Nephron progenitor cell (in vitro differentiated cells): ENCODE measurements around the gene DTX1.
"Not testable (repeated sequence)": the region's sequence is repeated elsewhere in the genome, so short reads cannot be mapped to it uniquely, and the experiment has no call there.

Source experiments
- DNase-seq: peaks from one replicate; pipeline ENCODE4 v3.0.0; 2021
- H3K27ac Mint-ChIP-seq: 2 replicates; pipeline ENCODE4 v1.8.0; 2021; ENCODE audit warnings: mild to moderate bottlenecking, moderate library complexity, mixed read lengths
- H3K27me3 Mint-ChIP-seq: 2 replicates; pipeline ENCODE4 v1.8.0; 2021; ENCODE audit warnings: mild to moderate bottlenecking, low read depth, mixed read lengths; ENCODE audit not compliant: poor library complexity
- H3K36me3 Mint-ChIP-seq: 2 replicates; pipeline ENCODE4 v1.8.0; 2021; ENCODE audit warnings: low read depth, mixed read lengths
- H3K4me1 Mint-ChIP-seq: 2 replicates; pipeline ENCODE4 v1.8.0; 2021; ENCODE audit warnings: mixed read lengths
- H3K4me3 Mint-ChIP-seq: 2 replicates; pipeline ENCODE4 v1.8.0; 2021; ENCODE audit warnings: mild to moderate bottlenecking, moderate library complexity, mixed read lengths
- H3K9me3 Mint-ChIP-seq: 2 replicates; pipeline ENCODE4 v1.8.0; 2021; ENCODE audit warnings: mild to moderate bottlenecking, moderate library complexity, mixed read lengths
- CTCF ChIP-seq: fragments of 200-600 bp; sonication (generic); IDR thresholded peaks from 2 replicates; pipeline ENCODE4 v1.5.0; 2021; ENCODE audit warnings: antibody characterized with exemption

The DTX1 gene

GRCh38 chr12:113114447-113115178 lies 58.1 kb downstream of the DTX1 start:
- Mint-ChIP-seq H3K4me1 (peaks cover 3% of the 10 kb centered on the region), H3K9me3 (no peaks in the 10 kb centered on the region), H3K36me3 (no peaks in the 10 kb centered on the region), H3K4me3 (no peak overlapping the region), H3K27ac (no peak overlapping the region), H3K27me3 (peaks cover 16% of the 10 kb centered on the region)
- DNase-seq, result no peak
- TF ChIP-seq CTCF, result no peak

- H3K36me3 Mint-ChIP-seq, result no peaks in the 10 kb centered on the region
- DNase-seq, result no peak
- H3K4me3 Mint-ChIP-seq, result no peak overlapping the region
- H3K27ac Mint-ChIP-seq, result no peak overlapping the region
- TF ChIP-seq CTCF, result no peak
- peaks cover 3% of the 10 kb centered on the region for H3K4me1 Mint-ChIP-seq
- no peaks in the 10 kb centered on the region for H3K9me3 Mint-ChIP-seq
- peaks cover 12% of the 10 kb centered on the region for H3K27me3 Mint-ChIP-seq
These were observed 59.1 kb downstream of the DTX1 start for GRCh38 chr12:113115455-113116126.

- Mint-ChIP-seq H3K4me1 (peaks cover 3% of the 10 kb centered on the region), H3K36me3 (no peaks in the 10 kb centered on the region), H3K27me3 (peaks cover 24% of the 10 kb centered on the region), H3K9me3 (no peaks in the 10 kb centered on the region), H3K27ac (no peak overlapping the region), H3K4me3 (no peak overlapping the region)
- no peak for TF ChIP-seq CTCF
- no peak for DNase-seq
These were observed 60.3 kb downstream of the DTX1 start for GRCh38 chr12:113116875-113117274.

- H3K9me3 Mint-ChIP-seq, H3K4me3 Mint-ChIP-seq, H3K27ac Mint-ChIP-seq, H3K36me3 Mint-ChIP-seq, H3K4me1 Mint-ChIP-seq, DNase-seq: not testable (repeated sequence)
- peaks cover 32% of the 10 kb centered on the region for H3K27me3 Mint-ChIP-seq
These were observed 61.2 kb downstream of the DTX1 start for GRCh38 chr12:113117684-113118083.

- no peak for TF ChIP-seq CTCF
- H3K27me3 Mint-ChIP-seq, result peaks cover 35% of the 10 kb centered on the region
- H3K4me3 Mint-ChIP-seq, result no peak overlapping the region
- H3K4me1 Mint-ChIP-seq, result peaks cover 3% of the 10 kb centered on the region
- DNase-seq, result no peak
- H3K27ac Mint-ChIP-seq, result no peak overlapping the region
- H3K36me3 Mint-ChIP-seq, result no peaks in the 10 kb centered on the region
- H3K9me3 Mint-ChIP-seq, result peaks cover 5% of the 10 kb centered on the region
These were observed 61.6 kb downstream of the DTX1 start for GRCh38 chr12:113118142-113118541.

DNA sequence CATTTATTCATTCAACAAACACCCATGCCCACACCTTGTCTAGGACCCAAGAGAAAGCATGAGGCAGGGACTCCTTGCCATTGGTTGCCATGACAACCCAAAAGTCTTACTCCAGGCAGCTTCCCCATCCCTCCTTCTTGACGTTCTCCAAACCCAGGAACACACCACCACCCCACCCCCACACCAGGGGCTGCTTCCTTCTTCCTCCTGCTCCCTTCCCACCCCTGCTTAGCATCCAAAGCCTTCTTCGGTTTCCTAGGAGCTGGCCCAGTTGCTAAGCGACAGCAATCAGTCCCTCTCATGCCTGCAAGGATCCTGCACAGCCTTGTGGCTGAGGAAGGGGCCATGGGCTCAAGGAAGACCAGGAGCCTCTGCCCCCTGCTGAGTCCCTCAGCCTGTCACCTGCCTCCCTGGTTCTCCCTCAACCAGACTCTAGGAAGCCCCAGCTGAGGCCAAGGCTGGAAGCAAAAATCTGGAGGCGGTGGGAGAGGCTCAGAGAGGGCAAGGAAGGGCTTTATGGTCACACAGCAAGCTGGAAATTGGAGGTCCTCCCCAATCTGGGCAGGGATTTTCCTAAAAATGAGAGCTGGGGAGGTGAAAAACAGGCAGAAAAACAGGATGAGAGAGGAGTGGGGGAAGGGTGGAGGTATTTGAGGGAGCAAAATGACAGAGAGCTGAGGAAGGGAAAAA lies 63.6 kb downstream of the DTX1 start:
- Mint-ChIP-seq H3K27me3 (peaks cover 48% of the 10 kb centered on the region), H3K4me1 (no peaks in the 10 kb centered on the region), H3K27ac (no peak overlapping the region), H3K9me3 (peaks cover 15% of the 10 kb centered on the region), H3K36me3 (no peaks in the 10 kb centered on the region), H3K4me3 (no peak overlapping the region)
- no peak for TF ChIP-seq CTCF
- no peak for DNase-seq
